ENCODE measurements around the gene ZBTB20.
"Not testable (repeated sequence)": the region's sequence is repeated elsewhere in the genome, so short reads cannot be mapped to it uniquely, and the experiment has no call there.

The ZBTB20 gene

DNA sequence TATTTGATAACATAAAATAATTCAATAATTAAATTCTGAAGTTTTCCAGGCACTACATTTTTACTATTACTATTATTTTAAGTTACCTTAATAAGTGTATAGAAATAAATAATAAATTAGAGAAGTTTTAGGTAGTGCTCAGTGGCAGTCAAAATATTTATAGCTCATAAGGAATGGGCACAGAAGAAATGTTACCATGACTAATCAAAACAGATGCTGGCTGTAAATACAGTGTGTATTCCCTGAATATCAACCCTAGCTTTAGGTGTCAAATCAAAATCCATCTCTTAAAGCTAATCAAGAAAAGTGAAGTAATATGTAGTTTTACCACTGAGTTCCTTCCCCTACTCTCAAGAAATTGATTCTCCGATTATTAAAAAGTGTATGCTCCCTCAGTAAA lies 35.5 kb downstream of the ZBTB20 start:
- no peak for DNase-seq (ENCODE audit: low read depth)
- TF ChIP-seq, protein P1, sequence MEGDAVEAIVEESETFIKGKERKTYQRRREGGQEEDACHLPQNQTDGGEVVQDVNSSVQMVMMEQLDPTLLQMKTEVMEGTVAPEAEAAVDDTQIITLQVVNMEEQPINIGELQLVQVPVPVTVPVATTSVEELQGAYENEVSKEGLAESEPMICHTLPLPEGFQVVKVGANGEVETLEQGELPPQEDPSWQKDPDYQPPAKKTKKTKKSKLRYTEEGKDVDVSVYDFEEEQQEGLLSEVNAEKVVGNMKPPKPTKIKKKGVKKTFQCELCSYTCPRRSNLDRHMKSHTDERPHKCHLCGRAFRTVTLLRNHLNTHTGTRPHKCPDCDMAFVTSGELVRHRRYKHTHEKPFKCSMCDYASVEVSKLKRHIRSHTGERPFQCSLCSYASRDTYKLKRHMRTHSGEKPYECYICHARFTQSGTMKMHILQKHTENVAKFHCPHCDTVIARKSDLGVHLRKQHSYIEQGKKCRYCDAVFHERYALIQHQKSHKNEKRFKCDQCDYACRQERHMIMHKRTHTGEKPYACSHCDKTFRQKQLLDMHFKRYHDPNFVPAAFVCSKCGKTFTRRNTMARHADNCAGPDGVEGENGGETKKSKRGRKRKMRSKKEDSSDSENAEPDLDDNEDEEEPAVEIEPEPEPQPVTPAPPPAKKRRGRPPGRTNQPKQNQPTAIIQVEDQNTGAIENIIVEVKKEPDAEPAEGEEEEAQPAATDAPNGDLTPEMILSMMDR (conservative IDR thresholded peaks at IDR 0.05; ENCODE audit: low read depth, low read length): no peak
- no peak overlapping the region for H3K4me3 ChIP-seq (ENCODE audit: low read length)

DNA sequence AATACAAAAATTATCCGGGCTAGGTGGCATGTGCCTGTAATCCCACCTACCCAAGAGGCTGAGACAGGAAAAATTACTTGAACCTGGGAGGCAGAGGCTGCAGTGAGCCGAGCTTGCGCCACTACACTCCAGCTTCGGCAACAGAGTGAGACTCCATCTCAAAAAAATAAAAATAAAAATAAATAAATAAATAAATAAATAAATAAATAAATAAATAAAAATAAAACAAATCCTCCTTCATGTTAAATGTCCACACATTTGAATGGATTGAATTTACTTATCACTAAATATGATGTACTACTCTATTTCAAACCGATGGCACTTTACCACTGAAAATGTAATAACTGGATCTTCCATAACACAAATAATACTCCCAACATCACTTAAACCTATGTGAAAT lies 36.3 kb downstream of the ZBTB20 start:
- H3K4me3 ChIP-seq (ENCODE audit: low read length): no peak overlapping the region
- DNase-seq (ENCODE audit: low read depth): no peak
- TF ChIP-seq, protein P1 (conservative IDR thresholded peaks at IDR 0.05; ENCODE audit: low read depth, low read length): no peak

DNA sequence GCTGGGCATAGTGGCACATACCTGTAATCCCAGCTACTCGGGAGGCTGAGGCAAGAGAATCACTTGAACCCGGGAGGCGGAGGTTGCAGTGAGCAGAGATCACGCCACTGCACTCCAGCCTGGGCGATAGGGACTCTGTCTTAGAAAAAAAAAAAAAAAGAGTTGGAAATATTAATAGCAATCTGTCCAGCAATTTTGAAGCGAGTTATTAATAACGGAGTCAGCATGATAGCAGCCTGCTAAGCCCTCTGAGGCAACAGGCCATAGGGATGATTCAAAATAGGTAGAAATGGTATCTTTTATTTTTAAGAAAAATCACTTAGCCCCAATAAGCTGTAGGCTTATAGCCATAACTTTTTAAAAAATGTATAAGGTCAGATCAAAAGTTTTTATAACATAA lies 37.0 kb downstream of the ZBTB20 start:
- DNase-seq (ENCODE audit: low read depth): not testable (repeated sequence)

DNA sequence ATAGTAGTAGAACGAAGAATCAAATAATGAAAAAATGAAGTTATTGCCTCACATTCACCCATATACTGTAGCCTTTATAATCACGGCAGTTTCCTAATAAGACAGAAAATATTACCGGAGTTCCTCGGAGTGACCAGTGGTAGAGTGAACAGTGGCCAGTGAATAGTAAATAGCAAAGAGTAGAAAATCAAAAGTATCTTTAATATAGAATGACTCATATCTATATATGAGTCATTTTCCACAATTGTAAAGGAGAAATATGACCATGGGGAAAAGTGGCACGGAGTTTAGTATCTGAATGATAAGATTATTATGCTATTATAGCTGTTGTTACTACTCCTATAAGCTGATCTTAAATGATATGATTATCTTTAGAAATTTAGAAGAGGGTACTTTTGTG lies 38.5 kb downstream of the ZBTB20 start:
- DNase-seq (ENCODE audit: low read depth): no peak
- TF ChIP-seq, protein P1 (conservative IDR thresholded peaks at IDR 0.05; ENCODE audit: low read depth, low read length): no peak
- no peak overlapping the region for H3K4me3 ChIP-seq (ENCODE audit: low read length)

More for the DNA sequence above, 37.0 kb downstream of the ZBTB20 start:
- not testable (repeated sequence) for H3K4me3 ChIP-seq (ENCODE audit: low read length)

DNA sequence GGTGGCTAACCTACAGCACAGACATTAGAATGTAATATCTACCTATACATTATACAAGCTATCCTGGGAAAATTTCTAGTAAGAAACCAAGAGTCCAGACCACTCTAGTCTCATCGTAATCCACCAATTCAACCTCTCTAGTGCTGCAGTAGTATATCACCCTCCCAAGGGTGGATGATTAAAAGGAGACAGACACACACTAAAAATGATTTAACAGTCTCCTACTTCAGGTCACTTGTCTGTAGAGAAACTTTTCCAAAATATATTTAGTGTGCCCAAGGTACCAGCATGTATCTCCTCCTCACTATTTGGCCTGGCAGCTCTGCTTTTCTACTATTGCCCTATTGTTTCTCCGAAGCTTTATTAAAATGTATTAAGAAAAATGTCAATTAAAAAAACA lies 45.0 kb downstream of the ZBTB20 start:
- H3K4me3 ChIP-seq (ENCODE audit: low read length): no peak overlapping the region
- TF ChIP-seq, protein P1 (conservative IDR thresholded peaks at IDR 0.05; ENCODE audit: low read depth, low read length): no peak
- DNase-seq (ENCODE audit: low read depth): no peak

DNA sequence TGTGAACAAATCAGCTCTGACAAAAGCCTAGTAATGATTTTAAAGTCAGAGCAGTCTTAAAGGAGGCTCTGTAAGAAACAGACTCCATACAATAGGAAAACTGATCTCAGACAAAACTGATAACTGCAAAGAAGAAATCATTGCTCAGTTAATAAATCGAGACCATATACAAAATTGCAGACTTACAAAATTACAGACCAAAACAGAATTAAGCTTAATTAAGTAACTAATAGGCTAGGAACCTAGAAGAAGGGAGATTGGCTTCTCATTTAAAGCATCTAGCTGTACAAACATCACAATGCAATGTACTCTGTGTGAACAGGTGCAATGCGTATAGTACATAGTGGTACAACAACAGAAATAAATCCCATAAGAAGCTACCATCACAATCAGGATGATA lies 46.3 kb downstream of the ZBTB20 start:
- TF ChIP-seq, protein P1 (conservative IDR thresholded peaks at IDR 0.05; ENCODE audit: low read depth, low read length): no peak
- H3K4me3 ChIP-seq (ENCODE audit: low read length): no peak overlapping the region
- DNase-seq (ENCODE audit: low read depth): no peak

DNA sequence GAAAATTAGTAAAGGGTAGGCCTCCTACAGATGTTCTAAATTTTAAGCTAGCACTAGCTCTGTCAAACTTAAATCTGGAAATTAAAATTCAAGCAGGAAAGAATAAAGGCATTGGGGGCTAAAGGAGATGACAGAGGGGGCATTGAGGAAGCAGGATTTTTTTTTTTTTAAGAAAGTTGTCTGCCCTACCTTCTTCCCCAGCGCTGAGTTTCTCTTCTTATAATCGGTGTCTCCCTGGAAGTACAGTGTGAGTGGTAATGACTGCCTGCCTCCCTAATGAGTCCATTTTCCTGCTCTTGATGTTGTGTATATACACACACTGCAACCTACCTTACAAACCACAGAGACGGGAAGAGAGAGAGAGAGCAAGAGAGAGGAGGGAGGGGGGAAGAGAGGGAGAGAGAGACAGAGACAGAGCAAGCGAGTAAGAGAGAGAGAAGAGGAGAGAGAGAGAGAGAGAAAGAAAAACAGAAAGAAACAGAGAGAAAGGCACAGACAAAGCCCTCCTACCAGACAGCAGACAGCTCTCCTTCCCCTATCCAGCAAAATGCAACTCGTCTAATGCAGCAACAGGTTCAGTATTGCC lies 47.0 kb downstream of the ZBTB20 start:
- peak overlapping the region; percentile 34 for H3K4me3 ChIP-seq (ENCODE audit: low read length)
- TF ChIP-seq, protein P1 (conservative IDR thresholded peaks at IDR 0.05; ENCODE audit: low read depth, low read length): no peak
- DNase-seq (ENCODE audit: low read depth): no peak
